Activated naive CD8-positive, alpha-beta T cell treated with anti-CD3 and anti-CD28 coated beads, Interleukin-2, amount 50 U/mL, for 24 hours (primary cell): Measurements from ENCODE around the gene NEUROG2.
A peak's percentile ranks its signal among the peaks of the same experiment; 100 is the strongest.
"Not testable (repeated sequence)": the region's sequence is repeated elsewhere in the genome, so short reads cannot be mapped to it uniquely, and the experiment has no call there.

Experiments used
- ATAC-seq: fragments of 150-1000 bp; cut with Tn5 transposase; one replicate; pipeline ENCODE4 v1.10.0; 2021
- DNase-seq: peaks from one replicate; pipeline ENCODE4 v3.0.0; 2021
- H3K27ac Mint-ChIP-seq: one replicate; pipeline ENCODE4 v1.8.0; 2021; ENCODE audit warnings: mild to moderate bottlenecking, mixed read lengths
- H3K27me3 Mint-ChIP-seq: one replicate; pipeline ENCODE4 v1.8.0; 2021; ENCODE audit warnings: mixed read lengths
- H3K36me3 Mint-ChIP-seq: one replicate; pipeline ENCODE4 v1.8.0; 2021; ENCODE audit warnings: low read depth, mixed read lengths
- H3K4me1 Mint-ChIP-seq: one replicate; pipeline ENCODE4 v1.8.0; 2021; ENCODE audit warnings: mixed read lengths
- H3K4me3 Mint-ChIP-seq: one replicate; pipeline ENCODE4 v1.8.0; 2021; ENCODE audit warnings: mild to moderate bottlenecking, moderate library complexity, mixed read lengths
- H3K9me3 Mint-ChIP-seq: one replicate; pipeline ENCODE4 v1.8.0; 2021; ENCODE audit warnings: mixed read lengths

NEUROG2 gene

DNA sequence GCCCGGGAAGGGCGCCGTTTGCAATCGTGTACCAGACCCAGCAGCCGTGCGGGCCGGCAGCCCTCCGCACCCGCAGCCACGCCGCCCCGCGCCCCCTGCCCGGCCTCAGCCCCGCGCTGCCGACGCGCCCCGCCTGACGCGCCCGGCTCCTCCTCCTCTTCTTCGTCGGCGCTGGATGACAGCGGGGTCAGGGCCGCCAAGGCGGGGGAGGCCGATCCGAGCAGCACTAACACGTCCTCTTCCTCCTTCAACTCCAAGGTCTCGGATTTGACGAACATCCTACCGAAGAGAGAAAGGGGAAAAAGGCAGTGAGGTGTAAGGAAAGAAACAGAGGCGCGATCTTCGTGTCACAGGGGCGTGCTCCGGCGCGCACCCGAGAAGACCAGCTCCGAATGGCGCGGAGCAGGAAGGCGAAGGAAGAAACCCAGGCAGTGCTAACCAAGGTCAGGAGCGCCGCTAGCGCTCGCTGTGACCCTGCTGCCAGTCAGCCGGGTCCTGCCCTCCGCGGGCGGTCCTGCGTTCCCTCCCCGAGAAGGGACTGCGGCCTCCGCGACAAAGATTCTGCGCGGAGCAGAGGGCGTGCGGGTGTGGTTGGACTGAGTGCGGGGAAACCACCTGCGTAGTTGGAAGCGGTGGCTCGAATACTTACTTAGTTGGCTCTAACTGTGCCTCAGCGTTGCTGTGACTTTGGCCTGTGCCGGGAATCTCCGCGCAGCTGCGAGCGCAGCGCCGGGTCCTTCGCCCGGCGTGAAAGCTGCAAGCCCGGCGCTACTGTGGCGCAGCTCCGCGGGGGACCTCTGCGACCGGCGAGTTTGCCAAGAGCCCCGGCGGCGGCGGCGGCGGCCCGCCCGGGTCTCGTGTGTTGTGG is 548 bp downstream of the NEUROG2 start:
- Mint-ChIP-seq H3K27me3 (peaks cover 89% of the 10 kb centered on the region), H3K4me3 (peak overlapping the region; percentile 84), H3K36me3 (peaks cover 5% of the 10 kb centered on the region), H3K4me1 (peaks cover 47% of the 10 kb centered on the region), H3K27ac (peak overlapping the region; percentile 66), H3K9me3 (peaks cover 10% of the 10 kb centered on the region)
- ATAC-seq (peak; percentile 63), DNase-seq (peak; percentile 49)

GRCh38 chr4:112514647-112515197 is 1.3 kb downstream of the NEUROG2 start:
- H3K4me3 Mint-ChIP-seq = peak overlapping the region; percentile 84
- DNase-seq (peak; percentile 7), ATAC-seq (peak; percentile 8)
- H3K27me3 Mint-ChIP-seq = peaks cover 87% of the 10 kb centered on the region
- H3K4me1 Mint-ChIP-seq = peaks cover 49% of the 10 kb centered on the region
- peaks cover 10% of the 10 kb centered on the region for H3K9me3 Mint-ChIP-seq
- H3K36me3 Mint-ChIP-seq = peaks cover 5% of the 10 kb centered on the region
- H3K27ac Mint-ChIP-seq = peak overlapping the region; percentile 49

DNA sequence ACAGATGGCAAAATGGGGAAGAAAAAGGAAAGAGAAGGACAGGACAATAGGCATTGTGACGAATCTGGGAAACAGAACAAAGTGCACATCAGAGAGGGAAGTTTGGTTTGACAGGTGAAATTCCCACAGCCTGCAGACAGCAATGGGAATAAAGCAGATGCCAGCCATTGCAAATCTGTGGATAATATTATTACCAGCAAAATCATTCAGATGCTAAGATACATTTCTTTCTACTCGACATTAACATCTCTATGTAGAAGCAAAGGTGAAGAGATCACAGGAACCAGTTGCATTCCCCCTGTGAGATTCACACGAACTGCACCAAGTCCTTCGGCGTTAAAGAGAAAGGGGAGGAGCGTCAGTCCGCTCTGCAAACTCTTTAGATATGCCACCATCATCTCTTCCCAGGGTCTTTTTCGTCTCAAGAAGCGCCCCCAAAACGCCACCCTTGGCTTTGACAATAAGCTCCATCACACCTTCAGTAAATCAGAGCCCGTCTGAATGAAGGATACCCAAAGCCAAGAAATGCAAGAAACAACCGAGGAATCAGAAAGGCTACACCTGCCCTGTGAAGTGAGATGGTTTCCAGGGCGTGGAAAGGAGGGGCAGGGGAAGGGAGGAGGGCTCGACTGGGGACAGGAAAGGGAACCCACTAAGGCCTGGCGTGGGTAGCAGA is 1.9 kb downstream of the NEUROG2 start:
- Mint-ChIP-seq H3K4me3 (peak overlapping the region; percentile 84), H3K36me3 (peaks cover 5% of the 10 kb centered on the region), H3K4me1 (peaks cover 56% of the 10 kb centered on the region), H3K27me3 (peaks cover 87% of the 10 kb centered on the region), H3K9me3 (peaks cover 7% of the 10 kb centered on the region), H3K27ac (peak overlapping the region; percentile 49)
- ATAC-seq (no peak), DNase-seq (no peak)

DNA sequence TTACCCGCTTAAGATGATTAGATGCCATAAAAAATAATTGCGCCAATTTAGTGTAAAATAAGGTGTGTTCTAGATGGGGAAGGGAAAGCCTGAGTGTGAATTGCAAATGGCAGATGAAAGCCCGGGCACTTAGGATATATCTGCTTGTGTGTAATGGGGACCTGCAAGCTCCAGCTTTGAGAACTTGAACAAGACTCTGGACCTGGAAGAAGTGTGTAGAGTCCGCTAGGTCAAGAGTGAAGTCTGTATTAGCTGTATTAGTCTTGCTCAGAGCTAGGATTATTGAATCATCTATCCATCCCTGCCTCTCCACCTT is 4.2 kb downstream of the NEUROG2 start:
- no peak for DNase-seq
- Mint-ChIP-seq H3K9me3 (peaks cover 7% of the 10 kb centered on the region), H3K27me3 (peaks cover 83% of the 10 kb centered on the region), H3K4me1 (peaks cover 44% of the 10 kb centered on the region), H3K27ac (no peak overlapping the region), H3K36me3 (peaks cover 5% of the 10 kb centered on the region), H3K4me3 (no peak overlapping the region)
- no peak for ATAC-seq

GRCh38 chr4:112511093-112511802 is 4.7 kb downstream of the NEUROG2 start:
- Mint-ChIP-seq H3K27ac (no peak overlapping the region), H3K27me3 (peaks cover 83% of the 10 kb centered on the region), H3K36me3 (peaks cover 5% of the 10 kb centered on the region), H3K4me1 (peaks cover 41% of the 10 kb centered on the region), H3K4me3 (no peak overlapping the region), H3K9me3 (peaks cover 7% of the 10 kb centered on the region)
- DNase-seq (peak; percentile 5), ATAC-seq (no peak)

DNA sequence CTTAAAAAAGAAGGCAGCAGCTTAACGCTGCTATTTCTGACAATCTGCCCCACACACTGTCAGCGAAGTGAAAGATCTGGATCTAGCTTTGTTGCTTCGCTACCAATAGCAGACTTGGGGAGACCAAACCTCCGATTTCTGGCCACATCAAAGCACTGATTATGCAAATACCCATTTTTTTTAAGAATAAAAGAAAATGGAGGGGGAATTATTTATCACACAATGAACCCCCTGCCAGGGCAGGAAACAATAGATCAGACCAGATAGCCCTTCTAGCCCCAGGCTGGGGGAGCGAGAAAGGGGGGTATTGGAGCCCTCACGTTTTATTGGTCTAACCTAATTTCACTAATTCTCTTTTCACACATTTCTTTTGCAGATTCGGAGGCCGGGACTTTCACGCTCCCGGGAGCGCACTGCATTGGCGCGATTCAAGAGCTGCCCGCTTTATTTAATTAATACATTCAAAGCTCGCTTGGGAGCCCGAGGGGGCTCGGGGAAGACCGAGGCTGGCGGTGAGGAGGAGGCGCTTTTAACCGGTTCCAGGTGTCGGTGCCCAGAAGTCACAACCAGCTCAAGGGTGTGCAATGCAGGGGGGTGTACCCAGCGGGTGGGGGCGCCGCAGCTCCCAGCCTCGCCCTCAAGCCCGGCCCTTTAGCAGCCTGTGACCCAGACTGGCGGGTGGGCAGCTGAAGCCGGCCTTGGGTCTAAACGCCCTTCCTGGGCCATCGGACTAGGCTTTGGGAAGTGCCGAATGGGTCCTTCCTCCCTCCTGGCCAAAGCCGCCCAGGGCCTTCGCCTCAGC is 5.5 kb downstream of the NEUROG2 start:
- H3K4me1 Mint-ChIP-seq = peaks cover 37% of the 10 kb centered on the region
- ATAC-seq (no peak), DNase-seq (no peak)
- H3K27me3 Mint-ChIP-seq = peaks cover 82% of the 10 kb centered on the region
- no peak overlapping the region for H3K4me3 Mint-ChIP-seq
- peaks cover 7% of the 10 kb centered on the region for H3K9me3 Mint-ChIP-seq
- peaks cover 5% of the 10 kb centered on the region for H3K36me3 Mint-ChIP-seq
- H3K27ac Mint-ChIP-seq = no peak overlapping the region

DNA sequence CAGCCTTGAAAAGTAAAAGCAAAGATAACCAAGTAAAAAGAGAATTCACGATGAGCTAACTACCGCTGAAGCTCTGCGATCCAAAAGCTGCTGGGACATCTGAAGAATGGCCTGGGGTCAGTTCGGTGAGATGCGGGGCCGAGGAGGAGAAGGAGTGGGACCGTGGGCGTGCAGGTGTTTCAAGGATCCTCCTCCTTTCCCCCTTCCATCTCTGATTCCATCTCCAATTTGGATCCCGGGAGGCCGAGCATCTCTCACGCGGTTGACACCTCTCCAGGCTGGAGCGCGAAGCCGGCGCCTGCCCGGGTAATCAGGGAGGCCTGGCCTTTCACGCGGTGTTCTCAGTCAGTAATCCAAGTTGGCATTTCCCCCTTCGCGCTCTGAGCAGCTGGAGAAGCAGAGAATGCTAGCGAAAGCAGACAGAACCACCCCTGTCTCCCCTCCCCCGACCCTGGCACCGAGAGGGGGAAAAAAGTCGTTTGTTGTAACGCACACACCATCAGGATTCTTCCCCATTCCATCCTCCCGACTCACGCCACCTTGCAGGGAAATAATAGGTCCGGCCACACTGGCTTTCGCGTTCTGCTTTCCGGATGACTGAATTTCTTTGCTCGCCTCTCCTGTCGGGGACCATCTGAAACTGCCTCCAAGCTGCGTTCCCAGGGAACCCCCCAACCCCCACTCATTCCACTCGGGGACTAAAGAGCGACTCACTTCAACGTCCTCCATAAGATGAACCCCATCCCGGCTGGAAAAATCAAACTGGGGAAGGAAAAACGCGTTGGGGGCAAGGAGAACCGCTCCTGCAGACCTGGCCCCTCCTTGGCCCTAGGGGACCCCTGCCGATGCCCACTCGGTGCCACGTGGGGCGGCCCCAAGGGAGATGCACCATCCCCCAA is 6.5 kb downstream of the NEUROG2 start:
- H3K4me3 Mint-ChIP-seq = peak overlapping the region; percentile 59
- DNase-seq = peak; percentile 4

DNA sequence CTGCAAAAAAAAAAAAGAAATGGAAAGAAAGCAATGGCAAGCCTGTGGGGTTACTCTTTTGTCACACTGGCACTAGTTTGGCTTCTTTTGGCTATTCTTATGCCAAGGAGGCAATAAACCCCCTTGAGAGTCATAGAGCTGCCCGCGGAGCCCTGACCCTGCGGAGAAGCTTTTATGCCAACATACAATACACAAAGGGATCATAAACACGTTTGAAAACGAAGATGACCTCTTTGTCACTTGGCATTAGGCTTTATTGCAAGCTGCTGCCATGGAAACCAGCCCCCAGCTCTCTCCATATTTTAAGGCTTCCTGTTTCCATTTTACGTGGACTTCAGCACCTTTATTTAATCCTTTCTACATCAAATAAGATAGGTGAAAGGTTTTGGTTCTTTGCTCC is 7.6 kb downstream of the NEUROG2 start:
- Mint-ChIP-seq H3K36me3 (peaks cover 5% of the 10 kb centered on the region), H3K4me1 (peaks cover 24% of the 10 kb centered on the region), H3K27ac (no peak overlapping the region), H3K4me3 (no peak overlapping the region), H3K9me3 (peaks cover 7% of the 10 kb centered on the region), H3K27me3 (peaks cover 77% of the 10 kb centered on the region)
- DNase-seq = no peak
- ATAC-seq = no peak

More for the DNA sequence above, 6.5 kb downstream of the NEUROG2 start:
- Mint-ChIP-seq H3K9me3 (peaks cover 7% of the 10 kb centered on the region), H3K36me3 (peaks cover 5% of the 10 kb centered on the region), H3K27me3 (peaks cover 80% of the 10 kb centered on the region), H3K27ac (no peak overlapping the region), H3K4me1 (peaks cover 31% of the 10 kb centered on the region)
- no peak for ATAC-seq

DNA sequence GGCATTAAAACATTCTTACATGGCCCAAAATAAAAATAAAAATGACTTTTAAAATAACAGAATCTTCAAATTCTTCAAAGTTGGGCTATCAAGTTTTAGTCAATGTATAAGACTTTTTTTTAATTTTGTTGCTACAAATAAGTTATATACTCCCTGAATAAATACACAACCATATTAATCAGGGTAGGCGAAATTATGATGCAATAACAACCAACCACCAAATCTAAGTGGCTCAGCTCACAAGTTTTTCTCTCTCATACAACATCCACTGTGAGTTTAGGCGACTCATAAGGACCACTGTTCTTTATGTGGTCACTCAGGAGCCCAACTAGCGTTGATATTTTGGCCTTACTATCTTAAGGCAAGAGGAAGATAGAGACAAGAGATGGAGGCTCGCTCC is 11.2 kb downstream of the NEUROG2 start:
- Mint-ChIP-seq H3K27ac (no peak overlapping the region), H3K9me3 (no peaks in the 10 kb centered on the region), H3K27me3 (peaks cover 69% of the 10 kb centered on the region), H3K4me1 (peaks cover 11% of the 10 kb centered on the region), H3K36me3 (no peaks in the 10 kb centered on the region), H3K4me3 (no peak overlapping the region)
- ATAC-seq = no peak
- no peak for DNase-seq

- no peaks in the 10 kb centered on the region for H3K36me3 Mint-ChIP-seq
- H3K4me1 Mint-ChIP-seq = no peaks in the 10 kb centered on the region
- no peak overlapping the region for H3K27ac Mint-ChIP-seq
- ATAC-seq (no peak), DNase-seq (no peak)
- peaks cover 56% of the 10 kb centered on the region for H3K27me3 Mint-ChIP-seq
- H3K9me3 Mint-ChIP-seq = no peaks in the 10 kb centered on the region
- no peak overlapping the region for H3K4me3 Mint-ChIP-seq
These were observed 13.1 kb downstream of the NEUROG2 start for GRCh38 chr4:112502871-112503270.

- peaks cover 13% of the 10 kb centered on the region for H3K27me3 Mint-ChIP-seq
- H3K9me3 Mint-ChIP-seq = peaks cover 14% of the 10 kb centered on the region
- DNase-seq (no peak), ATAC-seq (no peak)
- no peak overlapping the region for H3K4me3 Mint-ChIP-seq
- H3K4me1 Mint-ChIP-seq = no peaks in the 10 kb centered on the region
- no peak overlapping the region for H3K27ac Mint-ChIP-seq
- peaks cover 7% of the 10 kb centered on the region for H3K36me3 Mint-ChIP-seq
These were observed 23.7 kb downstream of the NEUROG2 start for GRCh38 chr4:112492321-112492720.

GRCh38 chr4:112490808-112491207 is 25.2 kb downstream of the NEUROG2 start:
- not testable (repeated sequence) for H3K4me1 Mint-ChIP-seq, DNase-seq, ATAC-seq, H3K27ac Mint-ChIP-seq, H3K36me3 Mint-ChIP-seq, H3K4me3 Mint-ChIP-seq
- H3K27me3 Mint-ChIP-seq = peaks cover 15% of the 10 kb centered on the region
- H3K9me3 Mint-ChIP-seq = peaks cover 14% of the 10 kb centered on the region

DNA sequence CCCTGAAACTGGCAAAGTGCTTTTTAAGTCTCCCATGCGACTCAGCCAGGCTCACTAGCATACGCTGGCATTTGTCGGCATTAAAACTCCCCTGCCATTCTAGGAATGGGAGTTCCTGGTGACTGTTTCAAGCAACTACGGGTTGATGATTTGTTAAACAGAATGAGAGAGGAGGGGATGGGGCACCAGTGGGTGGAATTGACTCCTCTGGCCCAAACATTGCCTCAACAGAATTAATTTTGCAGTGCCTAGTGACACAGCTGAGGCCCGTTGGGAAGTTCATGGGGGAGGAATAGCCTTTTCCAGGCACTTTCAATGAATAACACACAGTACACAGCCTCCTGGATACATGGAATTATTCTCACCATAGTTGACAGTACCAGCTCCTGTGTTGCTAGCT is 30.1 kb downstream of the NEUROG2 start:
- Mint-ChIP-seq H3K4me3 (no peak overlapping the region), H3K36me3 (peaks cover 4% of the 10 kb centered on the region), H3K27ac (no peak overlapping the region), H3K9me3 (peaks cover 16% of the 10 kb centered on the region), H3K27me3 (peaks cover 12% of the 10 kb centered on the region), H3K4me1 (no peaks in the 10 kb centered on the region)
- no peak for DNase-seq
- no peak for ATAC-seq
